Breast epithelium (tissue), 3 donors: ENCODE results near the gene MPDU1.

Experiments used
- CTCF ChIP-seq, 3 donors: fragments of 450-650 bp; IDR thresholded peaks; one replicate each; pipeline ENCODE4 v1.5.1; 2016 to 2017; ENCODE audit warnings: antibody characterized with exemption in 3 of 3, mild to moderate bottlenecking in 3 of 3, moderate library complexity in 3 of 3
- POLR2A ChIP-seq: fragments of 450-650 bp; IDR thresholded peaks from one replicate; pipeline ENCODE4 v1.6.1; 2016; ENCODE audit warnings: antibody characterized with exemption, mild to moderate bottlenecking, moderate library complexity
- POLR2AphosphoS5 ChIP-seq, 3 donors: sonication (generic); formaldehyde crosslinking; IDR thresholded peaks; one replicate each; pipeline ENCODE4 v1.6.1; 2017; ENCODE audit warnings: antibody characterized with exemption in 3 of 3

DNA sequence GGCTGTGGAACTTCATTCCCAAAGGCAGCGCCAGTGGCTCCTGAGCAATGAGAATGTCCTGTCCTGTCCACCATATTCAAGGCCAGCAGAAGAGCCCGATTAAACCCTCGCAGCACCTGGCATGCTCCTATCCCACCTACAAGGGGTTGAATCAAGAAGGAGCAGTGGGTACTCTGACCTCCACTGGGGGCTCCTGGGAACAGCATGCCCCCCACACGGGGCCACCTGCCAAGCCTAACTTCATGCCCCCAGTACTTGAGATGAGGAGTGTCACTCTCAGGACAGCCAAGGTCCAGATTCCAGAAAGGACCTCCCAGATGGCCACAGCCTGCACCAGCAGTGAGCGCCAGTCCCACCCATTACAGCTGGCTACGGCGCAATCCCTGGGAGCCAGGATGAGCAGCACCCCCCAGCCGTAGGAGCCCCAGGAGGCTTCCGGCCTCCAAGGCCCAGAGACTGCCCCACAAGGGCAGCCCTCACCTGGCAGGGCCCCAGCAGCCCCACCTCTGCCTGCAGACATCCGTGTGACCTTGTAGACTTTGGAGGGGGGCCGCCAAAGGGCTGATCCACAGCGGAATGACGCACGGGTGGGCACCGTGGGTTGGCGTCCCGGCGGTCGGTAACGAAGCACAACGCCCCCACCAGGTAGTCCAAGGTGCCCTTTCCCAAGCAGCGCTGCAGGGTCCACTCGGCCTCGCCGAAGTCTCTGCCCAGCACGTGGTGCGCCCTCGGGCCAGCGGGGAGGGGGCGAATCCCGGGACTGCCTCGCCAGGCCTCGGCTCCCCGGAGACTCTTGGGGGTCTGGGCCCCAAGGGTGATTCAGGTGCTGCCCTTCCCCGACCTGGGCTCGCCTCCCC is 1.0 kb upstream of the MPDU1 start:
- no peak for TF ChIP-seq POLR2AphosphoS5 (IDR thresholded peaks at IDR 0.05)
- no peak for TF ChIP-seq CTCF (IDR thresholded peaks at IDR 0.05)
- no peak for TF ChIP-seq POLR2A
